HEK293 (cell line): ENCODE results near the gene UNK.

ENCODE experiments used
- CTCF ChIP-seq: fragments of 450-650 bp; formaldehyde crosslinking; IDR thresholded peaks from 2 replicates; pipeline ENCODE4 v1.5.1; 2016; ENCODE audit warnings: missing biosample characterization, missing genetic modification characterization
- ELK4 ChIP-seq: IDR thresholded peaks from 2 replicates; pipeline ENCODE4 v1.6.1; 2011; ENCODE audit warnings: mild to moderate bottlenecking, low read depth, low read length, borderline replicate concordance
- GLIS2 ChIP-seq: fragments of 450-650 bp; formaldehyde crosslinking; IDR thresholded peaks from 2 replicates; pipeline ENCODE4 v1.5.1; 2016; ENCODE audit warnings: missing biosample characterization, missing genetic modification characterization
- KLF8 ChIP-seq: fragments of 450-650 bp; formaldehyde crosslinking; IDR thresholded peaks from 2 replicates; pipeline ENCODE4 v1.5.1; 2016; ENCODE audit warnings: missing biosample characterization, missing genetic modification characterization
- ZNF24 ChIP-seq: fragments of 450-650 bp; formaldehyde crosslinking; IDR thresholded peaks from 2 replicates; pipeline ENCODE4 v1.5.1; 2016; ENCODE audit warnings: missing biosample characterization, missing genetic modification characterization
- ZNF416 ChIP-seq: fragments of 450-650 bp; formaldehyde crosslinking; IDR thresholded peaks from 2 replicates; pipeline ENCODE4 v1.5.1; 2016; ENCODE audit warnings: missing biosample characterization, missing genetic modification characterization
- ZNF610 ChIP-seq: fragments of 450-650 bp; formaldehyde crosslinking; IDR thresholded peaks from 2 replicates; pipeline ENCODE4 v1.5.1; 2016; ENCODE audit warnings: missing biosample characterization, missing genetic modification characterization, borderline replicate concordance
- ZNF629 ChIP-seq: fragments of 450-650 bp; formaldehyde crosslinking; IDR thresholded peaks from 2 replicates; pipeline ENCODE4 v1.5.1; 2017; ENCODE audit warnings: missing biosample characterization, missing genetic modification characterization
- ZNF701 ChIP-seq: fragments of 450-650 bp; formaldehyde crosslinking; IDR thresholded peaks from 2 replicates; pipeline ENCODE4 v1.5.1; 2016; ENCODE audit warnings: missing biosample characterization, missing genetic modification characterization
- TF ChIP-seq, protein P1 (sequence below): fragments of 450-650 bp; formaldehyde crosslinking; IDR thresholded peaks from 2 replicates; pipeline ENCODE4 v1.5.1; 2016; ENCODE audit warnings: missing biosample characterization, missing genetic modification characterization
- TF ChIP-seq, protein P2 (sequence below): fragments of 450-650 bp; formaldehyde crosslinking; IDR thresholded peaks from 2 replicates; pipeline ENCODE4 v1.5.1; 2017; ENCODE audit warnings: missing biosample characterization, missing genetic modification characterization
- TF ChIP-seq, protein P3 (sequence below): sonication (generic); formaldehyde crosslinking; IDR thresholded peaks from 2 replicates; pipeline ENCODE4 v1.8.1; 2022; ENCODE audit warnings: mild to moderate bottlenecking, moderate library complexity, missing genetic modification reagents

- TF ChIP-seq, protein P1, sequence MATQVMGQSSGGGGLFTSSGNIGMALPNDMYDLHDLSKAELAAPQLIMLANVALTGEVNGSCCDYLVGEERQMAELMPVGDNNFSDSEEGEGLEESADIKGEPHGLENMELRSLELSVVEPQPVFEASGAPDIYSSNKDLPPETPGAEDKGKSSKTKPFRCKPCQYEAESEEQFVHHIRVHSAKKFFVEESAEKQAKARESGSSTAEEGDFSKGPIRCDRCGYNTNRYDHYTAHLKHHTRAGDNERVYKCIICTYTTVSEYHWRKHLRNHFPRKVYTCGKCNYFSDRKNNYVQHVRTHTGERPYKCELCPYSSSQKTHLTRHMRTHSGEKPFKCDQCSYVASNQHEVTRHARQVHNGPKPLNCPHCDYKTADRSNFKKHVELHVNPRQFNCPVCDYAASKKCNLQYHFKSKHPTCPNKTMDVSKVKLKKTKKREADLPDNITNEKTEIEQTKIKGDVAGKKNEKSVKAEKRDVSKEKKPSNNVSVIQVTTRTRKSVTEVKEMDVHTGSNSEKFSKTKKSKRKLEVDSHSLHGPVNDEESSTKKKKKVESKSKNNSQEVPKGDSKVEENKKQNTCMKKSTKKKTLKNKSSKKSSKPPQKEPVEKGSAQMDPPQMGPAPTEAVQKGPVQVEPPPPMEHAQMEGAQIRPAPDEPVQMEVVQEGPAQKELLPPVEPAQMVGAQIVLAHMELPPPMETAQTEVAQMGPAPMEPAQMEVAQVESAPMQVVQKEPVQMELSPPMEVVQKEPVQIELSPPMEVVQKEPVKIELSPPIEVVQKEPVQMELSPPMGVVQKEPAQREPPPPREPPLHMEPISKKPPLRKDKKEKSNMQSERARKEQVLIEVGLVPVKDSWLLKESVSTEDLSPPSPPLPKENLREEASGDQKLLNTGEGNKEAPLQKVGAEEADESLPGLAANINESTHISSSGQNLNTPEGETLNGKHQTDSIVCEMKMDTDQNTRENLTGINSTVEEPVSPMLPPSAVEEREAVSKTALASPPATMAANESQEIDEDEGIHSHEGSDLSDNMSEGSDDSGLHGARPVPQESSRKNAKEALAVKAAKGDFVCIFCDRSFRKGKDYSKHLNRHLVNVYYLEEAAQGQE (tag by site-specific recombination), result no peak
- TF ChIP-seq KLF8 (tag by site-specific recombination) (no peak), CTCF (tag by site-specific recombination) (no peak), ZNF416 (tag by site-specific recombination) (no peak), GLIS2 (tag by site-specific recombination) (no peak; the same call in 1 of the 2 replicates), ZNF610 (tag by site-specific recombination) (no peak), ELK4 (no peak), ZNF24 (no peak), ZNF701 (tag by site-specific recombination) (no peak), ZNF629 (tag by site-specific recombination) (no peak)
- TF ChIP-seq, protein P2, sequence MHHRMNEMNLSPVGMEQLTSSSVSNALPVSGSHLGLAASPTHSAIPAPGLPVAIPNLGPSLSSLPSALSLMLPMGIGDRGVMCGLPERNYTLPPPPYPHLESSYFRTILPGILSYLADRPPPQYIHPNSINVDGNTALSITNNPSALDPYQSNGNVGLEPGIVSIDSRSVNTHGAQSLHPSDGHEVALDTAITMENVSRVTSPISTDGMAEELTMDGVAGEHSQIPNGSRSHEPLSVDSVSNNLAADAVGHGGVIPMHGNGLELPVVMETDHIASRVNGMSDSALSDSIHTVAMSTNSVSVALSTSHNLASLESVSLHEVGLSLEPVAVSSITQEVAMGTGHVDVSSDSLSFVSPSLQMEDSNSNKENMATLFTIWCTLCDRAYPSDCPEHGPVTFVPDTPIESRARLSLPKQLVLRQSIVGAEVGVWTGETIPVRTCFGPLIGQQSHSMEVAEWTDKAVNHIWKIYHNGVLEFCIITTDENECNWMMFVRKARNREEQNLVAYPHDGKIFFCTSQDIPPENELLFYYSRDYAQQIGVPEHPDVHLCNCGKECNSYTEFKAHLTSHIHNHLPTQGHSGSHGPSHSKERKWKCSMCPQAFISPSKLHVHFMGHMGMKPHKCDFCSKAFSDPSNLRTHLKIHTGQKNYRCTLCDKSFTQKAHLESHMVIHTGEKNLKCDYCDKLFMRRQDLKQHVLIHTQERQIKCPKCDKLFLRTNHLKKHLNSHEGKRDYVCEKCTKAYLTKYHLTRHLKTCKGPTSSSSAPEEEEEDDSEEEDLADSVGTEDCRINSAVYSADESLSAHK (tag by site-specific recombination), result no peak
- TF ChIP-seq, protein P3, sequence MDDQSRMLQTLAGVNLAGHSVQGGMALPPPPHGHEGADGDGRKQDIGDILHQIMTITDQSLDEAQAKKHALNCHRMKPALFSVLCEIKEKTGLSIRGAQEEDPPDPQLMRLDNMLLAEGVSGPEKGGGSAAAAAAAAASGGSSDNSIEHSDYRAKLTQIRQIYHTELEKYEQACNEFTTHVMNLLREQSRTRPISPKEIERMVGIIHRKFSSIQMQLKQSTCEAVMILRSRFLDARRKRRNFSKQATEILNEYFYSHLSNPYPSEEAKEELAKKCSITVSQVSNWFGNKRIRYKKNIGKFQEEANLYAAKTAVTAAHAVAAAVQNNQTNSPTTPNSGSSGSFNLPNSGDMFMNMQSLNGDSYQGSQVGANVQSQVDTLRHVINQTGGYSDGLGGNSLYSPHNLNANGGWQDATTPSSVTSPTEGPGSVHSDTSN (CRISPR knock-in tag), result no peak
Observed at GRCh38 chr17:75756451-75757085, 28.0 kb upstream of the UNK start.
